SJCRH30 (cell line): ENCODE measurements around the gene USP26. TPM values are rescaled to one million over a fixed set of nuclear protein-coding genes. Genes with fewer than 3 reads are reported as not detected.
"Not testable (repeated sequence)": the region's sequence is repeated elsewhere in the genome, so short reads cannot be mapped to it uniquely, and the experiment has no call there.

Source experiments
- DNase-seq, 2 experiments: peaks; one replicate each; pipeline ENCODE4 v3.0.0-alpha.2; 2015 to 2020
- H3K27ac ChIP-seq: fragments of 250-450 bp; sonication (Bioruptor Pico); 2 replicates; pipeline ENCODE4 v1.5.1; 2020; ENCODE audit warnings: mild to moderate bottlenecking, moderate library complexity
- H3K27me3 ChIP-seq: fragments of 250-450 bp; sonication (Bioruptor Pico); 2 replicates; pipeline ENCODE4 v1.5.1; 2020; ENCODE audit warnings: mild to moderate bottlenecking, moderate library complexity
- H3K36me3 ChIP-seq: fragments of 250-450 bp; sonication (Bioruptor Pico); 2 replicates; pipeline ENCODE4 v1.5.1; 2020; ENCODE audit warnings: mild to moderate bottlenecking, moderate library complexity
- H3K4me1 ChIP-seq: fragments of 250-450 bp; sonication (Bioruptor Pico); 2 replicates; pipeline ENCODE4 v1.5.1; 2020; ENCODE audit warnings: mild to moderate bottlenecking, moderate library complexity
- H3K4me3 ChIP-seq: fragments of 250-450 bp; sonication (Bioruptor Pico); 2 replicates; pipeline ENCODE4 v1.5.1; 2020; ENCODE audit warnings: mild to moderate bottlenecking, moderate library complexity
- H3K9me3 ChIP-seq: fragments of 250-450 bp; sonication (Bioruptor Pico); replicated peaks from 2 replicates; pipeline ENCODE4 v1.5.1; 2020; ENCODE audit warnings: mild to moderate bottlenecking, moderate library complexity
- total RNA-seq: library from RNA; depleted of rRNA; stranded (reverse); fragments of >200 nt; shearing (Covaris generic); gene quantifications from 2 replicates; pipeline ENCODE4 v1.2.3, GENCODE V29; 2014; rRNA removed

USP26 gene
- total RNA-seq, 1 experiment from 2014 or later = not detected

GRCh38 chrX:132983496-132983895 is 113.4 kb downstream of the USP26 start:
- no peak overlapping the region for H3K27ac ChIP-seq
- no peak for DNase-seq
- no peaks in the 10 kb centered on the region for H3K27me3 ChIP-seq
- H3K4me3 ChIP-seq = no peak overlapping the region
- H3K9me3 ChIP-seq = no peaks in the 10 kb centered on the region
- H3K4me1 ChIP-seq = peaks cover 5% of the 10 kb centered on the region; the same call in 1 of the 2 replicates
- H3K36me3 ChIP-seq = no peaks in the 10 kb centered on the region

- not testable (repeated sequence) for H3K4me3 ChIP-seq, H3K36me3 ChIP-seq, H3K27me3 ChIP-seq, H3K27ac ChIP-seq, H3K4me1 ChIP-seq, DNase-seq, H3K9me3 ChIP-seq
Observed at GRCh38 chrX:132980035-132980434, 116.9 kb downstream of the USP26 start.

Other genes starting within 250 kb of the USP26 start
- 61.0 and 65.6 TPM in 2 replicates for gene HS6ST2, start 138.5 kb downstream of the USP26 start, total RNA-seq
- not detected in 2 replicates for gene TFDP3, start 121.2 kb upstream of the USP26 start, total RNA-seq